ENCODE measurements around the gene MANSC1.

MANSC1 gene

DNA sequence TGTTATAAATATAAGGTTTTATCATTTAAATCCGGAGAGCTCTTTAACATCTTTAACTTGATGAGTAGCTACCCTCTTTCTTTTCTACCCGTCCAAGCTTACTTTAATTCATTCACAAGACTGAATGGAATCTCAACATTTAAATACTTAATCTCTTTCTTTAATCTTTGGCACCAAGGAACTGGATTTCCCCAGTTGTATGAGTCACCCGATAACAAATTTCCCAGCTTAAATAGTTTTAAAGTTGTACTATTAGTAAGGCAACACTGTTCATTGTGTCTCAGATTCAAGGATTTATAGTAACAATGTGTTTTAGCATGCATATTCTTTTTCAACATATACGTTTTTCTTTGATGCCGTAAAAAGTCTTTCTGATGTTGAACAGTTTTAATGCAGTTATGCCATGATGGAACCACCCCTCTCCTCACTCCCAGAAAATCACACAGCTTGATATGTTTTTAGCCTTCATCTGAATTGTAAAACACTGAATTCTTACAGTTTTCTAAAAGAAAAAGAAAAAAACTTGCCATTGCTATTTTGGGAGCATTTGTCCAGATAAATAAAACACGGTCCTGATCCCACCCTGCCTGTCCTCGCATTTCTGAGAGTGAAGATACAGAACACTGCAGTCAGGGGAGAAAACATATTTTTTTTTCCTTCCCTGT lies 67.1 kb downstream of the MANSC1 start:
- no peak for DNase-seq

GRCh38 chr12:12282202-12282601 lies 67.8 kb downstream of the MANSC1 start:
- no peak for DNase-seq
- TF ChIP-seq GATA1 (IDR thresholded peaks at IDR 0.05; ENCODE audit: low read depth, low read length) (no peak), POLR2A (IDR thresholded peaks at IDR 0.05; ENCODE audit: low read length) (no peak)

More for the DNA sequence above, 67.1 kb downstream of the MANSC1 start:
- TF ChIP-seq GATA1 (IDR thresholded peaks at IDR 0.05; ENCODE audit: low read depth, low read length) (no peak), POLR2A (IDR thresholded peaks at IDR 0.05; ENCODE audit: low read length) (no peak)

- no peak for DNase-seq
- TF ChIP-seq POLR2A (IDR thresholded peaks at IDR 0.05; ENCODE audit: low read length), result no peak
Measured at GRCh38 chr12:12281134-12281533, 68.9 kb downstream of the MANSC1 start.

DNA sequence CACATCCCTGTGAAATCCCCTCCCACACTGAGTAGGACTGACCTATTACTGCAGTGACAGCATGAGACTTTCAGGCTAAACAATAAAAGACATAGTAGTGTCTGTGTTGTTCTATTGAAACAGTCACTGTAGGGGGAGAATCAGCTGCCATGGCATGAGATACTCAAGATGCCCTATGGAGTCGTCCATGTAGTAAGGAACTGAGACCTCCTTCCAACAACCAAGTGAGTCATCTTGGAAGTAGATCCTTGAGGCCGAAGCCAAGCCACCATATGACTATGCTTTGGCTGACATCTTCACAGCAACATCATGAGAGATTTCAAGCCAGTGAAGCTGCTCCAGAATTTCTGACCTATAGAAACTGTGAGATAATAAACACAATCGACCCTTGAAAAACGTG lies 71.1 kb downstream of the MANSC1 start:
- TF ChIP-seq GATA1 (IDR thresholded peaks at IDR 0.05; ENCODE audit: low read depth, low read length) (no peak), POLR2A (IDR thresholded peaks at IDR 0.05; ENCODE audit: low read length) (no peak)
- no peak for DNase-seq

All from erythroblast (primary cell).